Measurements from ENCODE around the gene CCT6B.
A peak's percentile ranks its signal among the peaks of the same experiment; 100 is the strongest.

The CCT6B gene

DNA sequence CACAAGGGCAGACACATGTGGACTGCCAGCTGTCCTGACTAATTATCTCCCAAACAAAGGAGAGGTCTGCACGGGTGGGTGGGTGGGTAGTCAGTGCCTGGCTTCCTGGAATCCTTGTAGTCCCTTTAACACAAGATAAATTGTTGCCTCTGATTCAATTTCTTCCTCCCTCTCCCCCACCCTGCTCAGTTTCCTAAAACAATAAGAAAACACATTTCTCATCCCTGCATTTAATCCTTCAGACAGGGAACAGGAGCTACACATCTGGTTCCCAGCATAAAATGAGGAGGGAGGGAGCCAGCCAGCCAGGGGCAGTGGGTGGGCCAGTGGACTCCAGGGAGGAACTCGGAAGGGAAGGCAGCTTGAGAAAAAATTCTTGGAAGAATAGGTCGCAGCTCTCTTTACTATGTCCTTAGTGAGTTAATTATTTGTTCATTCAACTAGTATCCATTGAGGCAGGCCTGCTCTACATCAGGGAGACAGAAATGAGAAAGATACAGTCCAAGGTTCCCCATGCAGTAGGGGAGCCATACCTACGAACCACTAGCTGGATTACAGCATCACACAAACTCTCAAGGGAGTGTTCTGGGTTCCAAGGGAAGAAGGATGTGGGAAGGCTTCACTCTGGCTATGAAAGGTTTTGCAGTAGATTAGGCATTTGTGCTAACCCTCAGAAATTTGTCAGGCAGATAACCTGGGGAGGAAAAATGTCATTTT is 58.3 kb downstream of the CCT6B start:
- TF ChIP-seq, protein P1, sequence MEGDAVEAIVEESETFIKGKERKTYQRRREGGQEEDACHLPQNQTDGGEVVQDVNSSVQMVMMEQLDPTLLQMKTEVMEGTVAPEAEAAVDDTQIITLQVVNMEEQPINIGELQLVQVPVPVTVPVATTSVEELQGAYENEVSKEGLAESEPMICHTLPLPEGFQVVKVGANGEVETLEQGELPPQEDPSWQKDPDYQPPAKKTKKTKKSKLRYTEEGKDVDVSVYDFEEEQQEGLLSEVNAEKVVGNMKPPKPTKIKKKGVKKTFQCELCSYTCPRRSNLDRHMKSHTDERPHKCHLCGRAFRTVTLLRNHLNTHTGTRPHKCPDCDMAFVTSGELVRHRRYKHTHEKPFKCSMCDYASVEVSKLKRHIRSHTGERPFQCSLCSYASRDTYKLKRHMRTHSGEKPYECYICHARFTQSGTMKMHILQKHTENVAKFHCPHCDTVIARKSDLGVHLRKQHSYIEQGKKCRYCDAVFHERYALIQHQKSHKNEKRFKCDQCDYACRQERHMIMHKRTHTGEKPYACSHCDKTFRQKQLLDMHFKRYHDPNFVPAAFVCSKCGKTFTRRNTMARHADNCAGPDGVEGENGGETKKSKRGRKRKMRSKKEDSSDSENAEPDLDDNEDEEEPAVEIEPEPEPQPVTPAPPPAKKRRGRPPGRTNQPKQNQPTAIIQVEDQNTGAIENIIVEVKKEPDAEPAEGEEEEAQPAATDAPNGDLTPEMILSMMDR (IDR thresholded peaks at IDR 0.05) = no peak
- no peaks in the 10 kb centered on the region for H3K9me3 Mint-ChIP-seq
- H3K4me3 Mint-ChIP-seq = no peak overlapping the region
- H3K4me1 Mint-ChIP-seq = peaks cover 19% of the 10 kb centered on the region
- H3K27ac Mint-ChIP-seq = no peak overlapping the region
- H3K36me3 Mint-ChIP-seq (ENCODE audit: low read depth) = no peaks in the 10 kb centered on the region
- peak; percentile 52 for DNase-seq
- H3K27me3 Mint-ChIP-seq (ENCODE audit: low read depth, poor library complexity) = peaks cover 69% of the 10 kb centered on the region

DNA sequence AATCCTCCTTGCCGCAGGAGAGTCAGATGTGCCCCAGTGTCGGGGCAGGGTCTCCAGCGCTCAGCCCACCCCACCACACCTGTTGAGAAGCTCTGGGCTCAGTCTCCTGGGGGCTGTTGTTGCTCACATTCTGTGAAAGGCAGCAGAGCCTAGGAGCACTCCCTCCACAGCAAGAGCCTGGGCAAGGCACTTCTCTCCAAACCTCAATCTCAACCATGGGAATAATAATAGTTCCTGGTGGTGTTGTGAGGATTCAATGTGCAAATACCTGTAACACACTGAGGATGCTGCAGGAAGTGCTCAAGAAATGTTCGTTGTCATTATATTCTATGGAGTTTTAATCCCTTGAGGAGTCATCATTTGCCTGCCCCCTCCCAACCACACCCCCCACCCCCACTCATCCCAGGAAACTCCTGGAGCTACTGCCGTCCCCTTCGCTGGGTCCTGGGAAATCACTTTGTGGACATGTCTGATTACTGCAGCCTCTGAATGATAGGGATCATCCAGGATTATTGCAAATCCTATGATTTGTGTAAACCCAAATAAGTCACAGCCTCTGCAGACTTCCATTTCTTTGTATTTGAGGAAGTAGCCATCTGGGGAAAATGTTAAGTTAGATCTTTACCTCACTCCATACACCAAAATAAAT is 61.5 kb downstream of the CCT6B start:
- peaks cover 19% of the 10 kb centered on the region for H3K4me1 Mint-ChIP-seq
- H3K27me3 Mint-ChIP-seq (ENCODE audit: low read depth, poor library complexity) = peaks cover 88% of the 10 kb centered on the region
- H3K27ac Mint-ChIP-seq = no peak overlapping the region
- no peaks in the 10 kb centered on the region for H3K9me3 Mint-ChIP-seq
- TF ChIP-seq, protein P1 (IDR thresholded peaks at IDR 0.05) = no peak
- H3K36me3 Mint-ChIP-seq (ENCODE audit: low read depth) = no peaks in the 10 kb centered on the region
- no peak for DNase-seq
- no peak overlapping the region for H3K4me3 Mint-ChIP-seq

DNA sequence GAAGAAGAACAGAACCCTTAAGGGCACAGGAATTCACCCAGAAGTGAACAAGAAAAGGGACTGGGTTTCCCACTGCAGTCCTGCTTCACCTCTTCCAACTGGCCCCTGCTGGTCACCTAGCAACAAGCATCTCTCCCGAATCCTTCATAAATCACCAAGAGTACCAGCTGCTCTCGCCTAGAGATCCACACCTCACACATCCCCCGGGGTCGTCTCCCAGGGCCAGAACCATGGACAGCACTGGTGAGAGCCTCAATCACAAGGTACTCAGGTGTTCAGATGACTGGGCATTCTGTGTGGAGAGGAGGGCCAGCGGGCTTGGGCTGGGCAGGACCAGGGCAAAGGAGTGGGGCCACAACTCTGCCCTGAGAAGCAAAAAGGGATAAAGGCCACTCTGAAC is 65.9 kb downstream of the CCT6B start:
- H3K9me3 Mint-ChIP-seq = no peaks in the 10 kb centered on the region
- DNase-seq = peak; percentile 33
- H3K4me3 Mint-ChIP-seq = no peak overlapping the region
- H3K27me3 Mint-ChIP-seq (ENCODE audit: low read depth, poor library complexity) = peaks cover 87% of the 10 kb centered on the region
- H3K36me3 Mint-ChIP-seq (ENCODE audit: low read depth) = no peaks in the 10 kb centered on the region
- no peak overlapping the region for H3K27ac Mint-ChIP-seq
- TF ChIP-seq, protein P1 (IDR thresholded peaks at IDR 0.05) = no peak
- no peaks in the 10 kb centered on the region for H3K4me1 Mint-ChIP-seq

DNA sequence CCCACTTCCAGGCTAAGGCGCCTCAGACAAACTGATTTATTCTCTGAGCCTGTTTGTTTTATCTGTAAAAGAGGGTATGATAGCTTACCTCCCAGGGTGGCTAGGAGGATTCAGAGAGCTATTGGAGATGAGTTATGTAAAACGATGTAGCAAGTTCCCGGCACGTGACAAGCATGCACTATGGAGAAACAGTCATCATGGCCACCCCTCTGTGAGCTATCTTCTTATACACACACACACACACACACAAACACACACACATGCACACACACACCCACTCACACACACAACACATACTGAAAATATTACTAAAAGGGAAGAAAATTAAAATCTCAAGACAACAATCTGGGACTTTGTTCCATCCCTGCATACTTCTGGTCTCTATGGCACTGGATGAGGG is 66.3 kb downstream of the CCT6B start:
- Mint-ChIP-seq H3K27me3 (ENCODE audit: low read depth, poor library complexity) (peaks cover 87% of the 10 kb centered on the region), H3K36me3 (ENCODE audit: low read depth) (no peaks in the 10 kb centered on the region), H3K27ac (no peak overlapping the region), H3K4me1 (no peaks in the 10 kb centered on the region), H3K9me3 (no peaks in the 10 kb centered on the region), H3K4me3 (no peak overlapping the region)
- DNase-seq = no peak
- TF ChIP-seq, protein P1 (IDR thresholded peaks at IDR 0.05) = no peak

DNA sequence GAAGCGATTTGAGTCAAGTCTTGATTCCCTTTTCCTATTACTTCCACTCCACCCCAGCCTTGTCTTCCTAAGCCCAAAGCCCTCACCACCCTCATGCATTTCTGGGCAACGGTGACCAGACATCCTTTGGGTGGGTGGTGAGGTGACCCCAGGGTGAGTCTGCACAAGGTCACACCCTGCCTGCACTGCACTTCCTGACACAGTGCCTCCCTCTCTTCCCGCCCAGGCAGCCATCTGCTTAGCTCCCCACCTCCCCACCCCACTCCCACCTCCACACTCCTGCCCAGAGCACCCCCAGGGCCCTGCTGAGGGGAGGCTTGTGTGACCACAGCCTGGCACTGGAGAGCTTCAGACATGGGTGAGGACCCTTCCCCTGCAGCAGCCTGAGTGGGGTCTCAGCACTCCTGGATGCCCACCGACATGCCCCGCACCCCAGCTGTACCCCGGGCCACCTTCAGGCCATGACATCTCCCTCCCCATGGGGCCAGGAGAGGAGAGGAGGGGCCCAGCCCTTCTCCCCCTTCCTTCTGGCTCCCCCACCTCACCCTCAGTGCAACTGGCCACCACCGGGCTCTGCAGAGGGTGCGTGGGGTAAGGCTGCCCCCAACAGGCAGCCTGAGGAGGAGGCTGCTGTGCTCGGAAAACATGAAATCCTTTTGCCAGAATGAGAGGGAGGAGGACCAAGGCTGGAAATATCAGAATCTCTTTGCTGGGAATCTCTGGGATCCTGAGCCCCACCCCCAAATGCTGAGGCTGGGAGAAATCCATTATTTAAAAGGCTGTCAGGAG is 68.6 kb downstream of the CCT6B start:
- Mint-ChIP-seq H3K27me3 (ENCODE audit: low read depth, poor library complexity) (peaks cover 81% of the 10 kb centered on the region), H3K9me3 (no peaks in the 10 kb centered on the region)
- peak; percentile 59 for DNase-seq

More for the DNA sequence above, 68.6 kb downstream of the CCT6B start:
- Mint-ChIP-seq H3K4me3 (no peak overlapping the region), H3K36me3 (ENCODE audit: low read depth) (no peaks in the 10 kb centered on the region), H3K27ac (no peak overlapping the region), H3K4me1 (no peaks in the 10 kb centered on the region)
- TF ChIP-seq, protein P1 (IDR thresholded peaks at IDR 0.05) = peak; percentile 79
